Stimulated activated effector memory CD8-positive, alpha-beta T cell treated with anti-CD3 and anti-CD28 coated beads, Interleukin-12 subunit alpha, Interleukin-12 subunit beta, amount 100 ng/mL, for 72 hours (primary cell): ENCODE results near the gene ADH7.
"Not testable (repeated sequence)": the region's sequence is repeated elsewhere in the genome, so short reads cannot be mapped to it uniquely, and the experiment has no call there.

Experiments used
- ATAC-seq: fragments of 150-1000 bp; cut with Tn5 transposase; 2 replicates; pipeline ENCODE4 v1.10.0; 2021
- DNase-seq, 2 donors: peaks; one replicate each; pipeline ENCODE4 v3.0.0; 2021 to 2022; ENCODE audit warnings: low spot score in 2 of 2
- H3K27ac Mint-ChIP-seq: one replicate; pipeline ENCODE4 v1.8.0; 2022; ENCODE audit warnings: mild to moderate bottlenecking, mixed read lengths
- H3K36me3 Mint-ChIP-seq: one replicate; pipeline ENCODE4 v1.8.0; 2022; ENCODE audit warnings: mild to moderate bottlenecking, mixed read lengths
- H3K4me1 Mint-ChIP-seq: one replicate; pipeline ENCODE4 v1.8.0; 2022; ENCODE audit warnings: mixed read lengths
- H3K4me3 Mint-ChIP-seq: one replicate; pipeline ENCODE4 v1.8.0; 2022; ENCODE audit warnings: mild to moderate bottlenecking, mixed read lengths
- H3K9me3 Mint-ChIP-seq: one replicate; pipeline ENCODE4 v1.8.0; 2022; ENCODE audit warnings: mixed read lengths

Gene ADH7

GRCh38 chr4:99403380-99404184 lies 31.6 kb downstream of the ADH7 start:
- Mint-ChIP-seq H3K4me1 (peaks cover 23% of the 10 kb centered on the region), H3K9me3 (no peaks in the 10 kb centered on the region), H3K4me3 (no peak overlapping the region), H3K27ac (peak overlapping the region; percentile 36), H3K36me3 (no peaks in the 10 kb centered on the region)
- DNase-seq (no peak), ATAC-seq (peak; percentile 26)

- no peak overlapping the region for H3K27ac Mint-ChIP-seq
- no peaks in the 10 kb centered on the region for H3K36me3 Mint-ChIP-seq
- H3K4me1 Mint-ChIP-seq = peaks cover 23% of the 10 kb centered on the region
- DNase-seq = no peak
- no peak for ATAC-seq
- H3K9me3 Mint-ChIP-seq = no peaks in the 10 kb centered on the region
- no peak overlapping the region for H3K4me3 Mint-ChIP-seq
Observed at GRCh38 chr4:99402765-99403164, 32.4 kb downstream of the ADH7 start.

GRCh38 chr4:99400831-99401230 lies 34.3 kb downstream of the ADH7 start:
- Mint-ChIP-seq H3K9me3 (no peaks in the 10 kb centered on the region), H3K4me1 (peaks cover 23% of the 10 kb centered on the region), H3K4me3 (no peak overlapping the region), H3K36me3 (no peaks in the 10 kb centered on the region), H3K27ac (no peak overlapping the region)
- ATAC-seq (no peak), DNase-seq (no peak)

GRCh38 chr4:99399017-99399416 lies 36.1 kb downstream of the ADH7 start:
- Mint-ChIP-seq H3K27ac (no peak overlapping the region), H3K4me3 (no peak overlapping the region), H3K36me3 (no peaks in the 10 kb centered on the region), H3K4me1 (peaks cover 8% of the 10 kb centered on the region), H3K9me3 (no peaks in the 10 kb centered on the region)
- ATAC-seq (no peak), DNase-seq (no peak)

- DNase-seq = no peak
- H3K36me3 Mint-ChIP-seq = no peaks in the 10 kb centered on the region
Observed at GRCh38 chr4:99395595-99396364, 39.4 kb downstream of the ADH7 start.

GRCh38 chr4:99394896-99395295 lies 40.2 kb downstream of the ADH7 start:
- H3K9me3 Mint-ChIP-seq = peaks cover 5% of the 10 kb centered on the region
- H3K36me3 Mint-ChIP-seq = no peaks in the 10 kb centered on the region

More at GRCh38 chr4:99395595-99396364, 39.4 kb downstream of the ADH7 start:
- no peak overlapping the region for H3K4me3 Mint-ChIP-seq
- peaks cover 4% of the 10 kb centered on the region for H3K9me3 Mint-ChIP-seq
- H3K27ac Mint-ChIP-seq = no peak overlapping the region
- no peak for ATAC-seq
- H3K4me1 Mint-ChIP-seq = no peaks in the 10 kb centered on the region

GRCh38 chr4:99390055-99390454 lies 45.1 kb downstream of the ADH7 start:
- Mint-ChIP-seq H3K27ac (no peak overlapping the region), H3K36me3 (no peaks in the 10 kb centered on the region), H3K4me1 (no peaks in the 10 kb centered on the region), H3K4me3 (no peak overlapping the region), H3K9me3 (peaks cover 5% of the 10 kb centered on the region)
- ATAC-seq (no peak), DNase-seq (no peak)

More at GRCh38 chr4:99394896-99395295, 40.2 kb downstream of the ADH7 start:
- Mint-ChIP-seq H3K4me1 (no peaks in the 10 kb centered on the region), H3K27ac (no peak overlapping the region), H3K4me3 (no peak overlapping the region)
- DNase-seq (no peak), ATAC-seq (no peak)

GRCh38 chr4:99389606-99390005 lies 45.5 kb downstream of the ADH7 start:
- H3K4me1 Mint-ChIP-seq = no peaks in the 10 kb centered on the region

GRCh38 chr4:99383833-99384392 lies 51.2 kb downstream of the ADH7 start:
- DNase-seq (no peak), ATAC-seq (no peak)
- H3K4me1 Mint-ChIP-seq = no peaks in the 10 kb centered on the region
- no peaks in the 10 kb centered on the region for H3K36me3 Mint-ChIP-seq
- no peak overlapping the region for H3K4me3 Mint-ChIP-seq
- no peaks in the 10 kb centered on the region for H3K9me3 Mint-ChIP-seq
- no peak overlapping the region for H3K27ac Mint-ChIP-seq

More at GRCh38 chr4:99389606-99390005, 45.5 kb downstream of the ADH7 start:
- H3K36me3 Mint-ChIP-seq = no peaks in the 10 kb centered on the region
- H3K4me3 Mint-ChIP-seq = no peak overlapping the region
- no peak for DNase-seq
- H3K9me3 Mint-ChIP-seq = peaks cover 5% of the 10 kb centered on the region
- no peak overlapping the region for H3K27ac Mint-ChIP-seq
- ATAC-seq = no peak

GRCh38 chr4:99383399-99383798 lies 51.7 kb downstream of the ADH7 start:
- ATAC-seq = no peak
- DNase-seq = no peak
- Mint-ChIP-seq H3K36me3 (no peaks in the 10 kb centered on the region), H3K4me1 (no peaks in the 10 kb centered on the region), H3K4me3 (no peak overlapping the region), H3K9me3 (no peaks in the 10 kb centered on the region), H3K27ac (no peak overlapping the region)

GRCh38 chr4:99382745-99383360 lies 52.3 kb downstream of the ADH7 start:
- ATAC-seq (no peak), DNase-seq (no peak)
- H3K4me1 Mint-ChIP-seq = no peaks in the 10 kb centered on the region
- no peak overlapping the region for H3K27ac Mint-ChIP-seq
- no peaks in the 10 kb centered on the region for H3K9me3 Mint-ChIP-seq
- no peak overlapping the region for H3K4me3 Mint-ChIP-seq
- no peaks in the 10 kb centered on the region for H3K36me3 Mint-ChIP-seq

- ATAC-seq (no peak), DNase-seq (no peak)
- Mint-ChIP-seq H3K36me3 (no peaks in the 10 kb centered on the region), H3K4me3 (no peak overlapping the region), H3K9me3 (no peaks in the 10 kb centered on the region), H3K4me1 (no peaks in the 10 kb centered on the region), H3K27ac (no peak overlapping the region)
Observed at GRCh38 chr4:99381588-99382175, 53.5 kb downstream of the ADH7 start.

GRCh38 chr4:99379571-99379970 lies 55.6 kb downstream of the ADH7 start:
- Mint-ChIP-seq H3K9me3 (peaks cover 3% of the 10 kb centered on the region), H3K4me3 (no peak overlapping the region), H3K4me1 (no peaks in the 10 kb centered on the region), H3K27ac (no peak overlapping the region), H3K36me3 (no peaks in the 10 kb centered on the region)
- ATAC-seq (no peak), DNase-seq (no peak)

- Mint-ChIP-seq H3K36me3 (no peaks in the 10 kb centered on the region), H3K9me3 (peaks cover 6% of the 10 kb centered on the region), H3K27ac (no peak overlapping the region), H3K4me3 (no peak overlapping the region), H3K4me1 (no peaks in the 10 kb centered on the region)
- ATAC-seq = no peak
- DNase-seq = no peak
Observed at GRCh38 chr4:99378876-99379275, 56.3 kb downstream of the ADH7 start.

- H3K9me3 Mint-ChIP-seq = peaks cover 10% of the 10 kb centered on the region
- not testable (repeated sequence) for DNase-seq, H3K36me3 Mint-ChIP-seq, H3K27ac Mint-ChIP-seq, H3K4me3 Mint-ChIP-seq, ATAC-seq, H3K4me1 Mint-ChIP-seq
Observed at GRCh38 chr4:99377341-99377740, 57.8 kb downstream of the ADH7 start.
